Activated CD4-positive, alpha-beta memory T cell treated with anti-CD3 and anti-CD28 coated beads for 36 hours (primary cell): Measurements from ENCODE around the gene ADA. TPM values are rescaled to one million over a fixed set of nuclear protein-coding genes. Genes with fewer than 3 reads are reported as not detected.
"Not testable (repeated sequence)": the region's sequence is repeated elsewhere in the genome, so short reads cannot be mapped to it uniquely, and the experiment has no call there.

Source experiments
- CTCF ChIA-PET: fragments of 350-600 bp; sonication (Branson Sonifier 250); formaldehyde crosslinking; loops from one replicate; lab custom pipeline; 2021; ENCODE audit warnings: antibody characterized with exemption, inconsistent platforms; lab: Charles Lee
- POLR2A ChIA-PET: fragments of 350-600 bp; sonication (Branson Sonifier 250); formaldehyde crosslinking; loops from one replicate; lab custom pipeline; 2021; ENCODE audit warnings: antibody characterized with exemption; lab: Charles Lee
- DNase-seq: peaks from one replicate; pipeline ENCODE4 v3.0.0-alpha.2; 2020
- H3K27ac Mint-ChIP-seq: one replicate; pipeline ENCODE4 v1.8.0; 2021; ENCODE audit warnings: mixed read lengths
- H3K27me3 Mint-ChIP-seq: one replicate; pipeline ENCODE4 v1.8.0; 2021; ENCODE audit warnings: mixed read lengths
- H3K36me3 Mint-ChIP-seq: one replicate; pipeline ENCODE4 v1.8.0; 2021; ENCODE audit warnings: mixed read lengths
- H3K4me1 Mint-ChIP-seq: one replicate; pipeline ENCODE4 v1.8.0; 2021; ENCODE audit warnings: low read depth, mixed read lengths
- H3K4me3 Mint-ChIP-seq: one replicate; pipeline ENCODE4 v1.8.0; 2021; ENCODE audit warnings: mild to moderate bottlenecking, mixed read lengths
- H3K9me3 Mint-ChIP-seq: one replicate; pipeline ENCODE4 v1.8.0; 2021; ENCODE audit warnings: mixed read lengths
- intact Hi-C: fragments of 100-400 bp; cut with micrococcal nuclease; formaldehyde crosslinking; loops from one replicate; pipeline ENCODE4 v1.15.1; 2023
- total RNA-seq, 2 experiments: library from RNA; stranded (reverse); gene quantifications; one replicate each; pipeline ENCODE4 v1.2.3, GENCODE V29; 2021

The ADA gene
- total RNA-seq, 2 experiments from 2014 or later, result 35.7 to 38.0 TPM

DNA sequence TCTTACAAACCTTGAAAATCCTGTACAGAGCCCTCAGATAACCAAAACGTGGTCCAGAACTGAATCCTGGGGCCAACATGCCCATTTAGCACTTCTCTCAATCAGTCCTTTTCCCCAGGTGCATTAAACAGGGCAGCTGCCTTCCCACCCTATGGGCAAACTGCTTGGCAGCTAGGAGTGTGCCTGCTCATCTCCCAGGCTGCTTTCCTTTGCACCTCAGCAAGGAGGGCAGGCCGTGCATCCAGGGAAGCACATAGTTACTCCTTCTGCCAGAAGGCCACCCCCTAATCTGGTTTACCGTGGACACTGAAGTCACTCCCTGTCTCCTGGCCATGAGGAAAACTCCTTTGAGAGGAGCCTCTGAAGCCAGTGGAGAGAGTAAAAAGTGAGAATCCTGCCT, 59.1 kb downstream of the ADA start:
- no peaks in the 10 kb centered on the region for H3K36me3 Mint-ChIP-seq
- no peaks in the 10 kb centered on the region for H3K27me3 Mint-ChIP-seq
- POLR2A ChIA-PET, result no interaction called here
- H3K4me1 Mint-ChIP-seq, result no peaks in the 10 kb centered on the region
- H3K9me3 Mint-ChIP-seq, result no peaks in the 10 kb centered on the region
- no peak for DNase-seq
- H3K4me3 Mint-ChIP-seq, result no peak overlapping the region
- no peak overlapping the region for H3K27ac Mint-ChIP-seq
- CTCF ChIA-PET, result interaction anchor here (1.1 kb wide), 1 partner anchor 18 kb away, joined by 3 read pairs; no protein-coding TSS in a partner anchor
- intact Hi-C loops, result no loop called here

- ChIA-PET CTCF (interaction anchor here (0.6 to 1.1 kb wide), 2 partner anchors 12 to 19 kb away, joined by 3 to 8 read pairs; no protein-coding TSS in a partner anchor), POLR2A (no interaction called here)
- Mint-ChIP-seq H3K27me3 (no peaks in the 10 kb centered on the region), H3K36me3 (no peaks in the 10 kb centered on the region), H3K4me1 (no peaks in the 10 kb centered on the region), H3K9me3 (no peaks in the 10 kb centered on the region), H3K27ac (no peak overlapping the region), H3K4me3 (no peak overlapping the region)
- DNase-seq, result no peak
- intact Hi-C loops, result no loop called here
Observed at GRCh38 chr20:44590980-44591778, 60.3 kb downstream of the ADA start.

DNA sequence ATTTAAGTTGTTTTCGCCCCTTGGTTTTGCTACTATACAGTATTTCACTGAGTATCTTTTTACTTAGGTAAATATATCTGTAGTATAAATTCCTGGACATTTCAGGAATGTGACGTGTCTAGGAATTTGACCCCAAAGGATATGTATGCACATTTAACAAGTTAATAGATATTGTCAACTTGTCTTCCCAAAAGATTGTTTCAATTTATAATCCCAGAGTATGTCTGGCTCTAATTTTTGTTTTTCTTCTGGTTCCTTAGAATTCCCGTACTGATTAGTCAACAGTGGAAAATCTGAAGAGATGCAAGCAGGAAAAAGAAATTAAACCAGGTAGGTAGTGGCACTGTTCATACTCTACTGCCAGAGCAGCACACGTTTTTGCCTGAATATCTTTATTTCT, 62.0 kb downstream of the ADA start:
- DNase-seq, result no peak
- Mint-ChIP-seq H3K9me3 (no peaks in the 10 kb centered on the region), H3K27me3 (no peaks in the 10 kb centered on the region), H3K4me3 (no peak overlapping the region), H3K4me1 (peaks cover 8% of the 10 kb centered on the region), H3K27ac (no peak overlapping the region), H3K36me3 (no peaks in the 10 kb centered on the region)
- intact Hi-C loops, result no loop called here
- POLR2A ChIA-PET, result no interaction called here
- CTCF ChIA-PET, result no interaction called here

DNA sequence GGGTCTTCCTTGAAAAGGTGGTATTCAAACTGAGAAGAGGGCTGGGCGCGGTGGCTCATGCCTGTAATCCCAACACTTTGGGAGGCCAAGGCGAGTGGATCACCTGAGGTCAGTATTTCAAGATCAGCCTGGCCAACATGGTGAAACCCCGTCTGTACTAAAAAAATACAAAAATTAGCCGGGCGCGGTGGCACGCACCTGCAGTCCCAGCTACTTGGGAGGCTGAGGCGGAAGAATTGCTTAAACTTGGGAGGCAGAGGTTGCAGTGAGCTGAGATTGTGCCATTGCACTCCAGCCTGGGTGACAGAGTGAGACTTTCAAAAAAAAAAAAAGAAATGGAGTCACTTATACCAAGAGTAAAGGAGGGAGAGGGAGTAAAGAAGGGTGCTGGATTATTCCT, 63.2 kb downstream of the ADA start:
- intact Hi-C loops, H3K36me3 Mint-ChIP-seq, CTCF ChIA-PET, POLR2A ChIA-PET, H3K9me3 Mint-ChIP-seq, H3K4me1 Mint-ChIP-seq, H3K27me3 Mint-ChIP-seq, H3K27ac Mint-ChIP-seq, DNase-seq, H3K4me3 Mint-ChIP-seq: not testable (repeated sequence)

DNA sequence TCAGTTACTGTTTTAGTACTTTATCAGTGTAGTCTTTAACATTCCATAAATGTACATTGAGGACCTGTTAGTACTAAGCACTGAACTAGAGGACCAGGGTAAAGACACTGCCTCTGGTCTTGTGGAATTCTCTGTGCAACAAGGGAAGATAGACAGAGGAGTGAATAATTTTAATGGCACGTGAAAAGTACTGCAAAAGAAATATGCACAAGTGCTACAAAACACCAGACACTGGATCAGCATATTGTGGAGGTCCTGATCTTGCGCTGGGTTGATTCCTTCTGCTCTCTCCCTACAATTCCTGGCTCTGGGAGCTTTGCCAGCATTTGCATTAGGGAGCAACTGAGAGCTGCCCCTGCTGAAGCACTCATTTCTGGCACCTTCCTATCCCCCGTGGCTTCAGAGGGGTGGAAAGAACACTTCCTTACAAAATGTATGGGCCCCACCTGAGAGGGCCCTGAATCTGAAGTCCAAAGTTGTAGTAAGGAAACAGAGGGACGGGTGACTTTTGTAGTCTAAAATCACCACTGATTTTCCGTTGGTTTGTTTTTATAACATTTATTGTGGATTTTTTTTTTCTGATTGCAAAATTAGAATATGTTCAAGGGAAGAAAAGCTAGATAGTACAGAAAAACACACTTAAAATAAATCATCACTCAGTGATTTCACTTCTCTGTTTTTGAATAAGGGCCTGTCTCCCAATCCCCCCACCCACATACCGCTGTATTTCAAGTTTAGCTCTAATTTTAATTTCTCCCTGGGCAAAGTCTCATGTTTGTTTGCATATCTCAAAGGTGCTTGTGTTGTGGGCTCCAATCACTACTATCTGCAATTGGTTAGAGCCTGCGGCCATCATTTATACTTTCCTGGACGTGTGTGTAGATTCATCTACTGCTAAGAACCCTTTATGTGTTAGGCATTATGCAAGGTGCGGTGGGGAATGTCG, 64.2 kb downstream of the ADA start:
- ChIA-PET POLR2A (interaction anchor here (0.7 kb wide), 1 partner anchor 729 kb away, joined by 3 read pairs; no protein-coding TSS in a partner anchor), CTCF (no interaction called here)
- intact Hi-C loops, result no loop called here
- Mint-ChIP-seq H3K9me3 (no peaks in the 10 kb centered on the region), H3K4me1 (peaks cover 10% of the 10 kb centered on the region), H3K27ac (no peak overlapping the region), H3K36me3 (no peaks in the 10 kb centered on the region), H3K4me3 (no peak overlapping the region), H3K27me3 (no peaks in the 10 kb centered on the region)
- DNase-seq, result no peak

GRCh38 chr20:44586289-44586911, 65.1 kb downstream of the ADA start:
- no peak for DNase-seq
- intact Hi-C loops, result no loop called here
- peaks cover 11% of the 10 kb centered on the region for H3K4me1 Mint-ChIP-seq
- ChIA-PET POLR2A (interaction anchor here (0.7 kb wide), 1 partner anchor 85 kb away, joined by 3 read pairs; no protein-coding TSS in a partner anchor), CTCF (interaction anchor here (0.7 to 1.3 kb wide), 3 partner anchors 10 to 99 kb away, joined by 3 to 6 read pairs (median 4); no protein-coding TSS in a partner anchor)
- no peak overlapping the region for H3K4me3 Mint-ChIP-seq
- no peak overlapping the region for H3K27ac Mint-ChIP-seq
- peaks cover 3% of the 10 kb centered on the region for H3K27me3 Mint-ChIP-seq
- no peaks in the 10 kb centered on the region for H3K9me3 Mint-ChIP-seq
- no peaks in the 10 kb centered on the region for H3K36me3 Mint-ChIP-seq

DNA sequence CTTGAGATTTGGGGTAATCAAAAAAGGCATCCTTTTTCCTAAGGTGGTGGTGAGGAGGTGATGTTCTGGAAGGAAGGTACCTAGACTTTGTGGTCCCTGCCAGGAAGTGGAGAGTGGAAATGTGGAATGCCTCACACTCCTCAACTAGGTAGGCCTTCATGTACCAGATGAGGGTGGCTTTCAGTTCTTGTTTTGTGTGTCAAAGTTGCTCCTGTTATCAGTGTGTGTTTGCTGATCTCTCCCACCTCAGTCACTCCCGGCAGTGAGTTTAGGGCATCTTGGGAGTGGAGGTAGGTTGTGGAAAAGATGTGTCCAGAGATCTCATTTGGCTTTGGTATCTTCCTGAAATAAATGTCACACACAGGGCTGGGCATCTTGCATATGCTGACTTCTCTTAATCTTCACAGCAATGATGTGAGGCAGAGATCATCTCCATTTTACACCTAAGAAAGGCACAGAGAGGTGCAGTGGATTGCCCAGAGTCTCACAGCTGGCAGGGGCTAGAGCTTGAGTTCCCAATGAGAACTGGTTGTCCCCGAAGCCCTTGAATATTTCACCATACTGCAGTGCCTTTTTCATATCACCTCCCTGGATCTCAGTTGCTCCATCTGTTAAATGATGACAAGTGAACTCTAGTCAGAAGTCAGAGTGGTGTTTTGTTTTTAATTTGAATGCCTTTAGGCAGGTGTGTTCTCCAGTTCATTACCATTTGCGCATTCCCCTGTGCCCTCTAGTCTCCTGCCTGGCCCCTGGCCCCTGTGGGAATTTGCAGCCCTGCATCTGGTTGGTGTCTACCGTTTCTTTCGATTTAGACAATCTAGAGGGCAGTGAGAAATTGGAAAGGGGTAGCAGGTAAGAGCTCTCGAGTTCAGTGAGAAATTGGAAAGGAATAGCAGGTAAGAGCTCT, 66.2 kb downstream of the ADA start:
- Mint-ChIP-seq H3K4me3 (no peak overlapping the region), H3K36me3 (no peaks in the 10 kb centered on the region), H3K9me3 (no peaks in the 10 kb centered on the region), H3K4me1 (peaks cover 11% of the 10 kb centered on the region), H3K27me3 (peaks cover 3% of the 10 kb centered on the region), H3K27ac (no peak overlapping the region)
- intact Hi-C loops, result no loop called here
- DNase-seq, result no peak
- ChIA-PET CTCF (interaction anchor here (0.7 to 1.3 kb wide), 3 partner anchors 9 to 101 kb away, joined by 3 to 6 read pairs (median 4); no protein-coding TSS in a partner anchor), POLR2A (interaction anchor here (0.7 kb wide), 1 partner anchor 84 kb away, joined by 3 read pairs; no protein-coding TSS in a partner anchor)

DNA sequence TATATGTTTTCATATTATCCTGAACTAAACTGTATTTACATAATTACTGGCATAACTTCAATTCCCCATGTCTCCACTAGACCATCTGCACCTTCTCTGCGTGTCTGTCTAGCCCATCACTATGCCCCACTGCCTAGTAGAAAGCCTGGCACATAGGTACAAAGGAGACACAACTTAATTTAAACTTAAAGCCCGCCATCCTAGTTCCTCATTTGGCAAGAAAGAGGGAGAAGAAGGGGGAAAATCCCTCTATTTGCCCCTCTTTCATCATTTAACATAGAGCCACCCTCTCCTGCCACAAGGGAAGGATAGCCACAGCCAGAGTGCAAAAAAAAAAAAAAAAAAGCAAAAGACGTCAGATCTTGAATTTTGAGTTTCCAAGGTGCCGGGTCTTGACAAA, 67.3 kb downstream of the ADA start:
- intact Hi-C loops, result no loop called here
- Mint-ChIP-seq H3K9me3 (no peaks in the 10 kb centered on the region), H3K4me3 (no peak overlapping the region), H3K4me1 (peaks cover 11% of the 10 kb centered on the region), H3K36me3 (no peaks in the 10 kb centered on the region), H3K27ac (no peak overlapping the region), H3K27me3 (peaks cover 3% of the 10 kb centered on the region)
- DNase-seq, result no peak
- ChIA-PET CTCF (no interaction called here), POLR2A (no interaction called here)

GRCh38 chr20:44583157-44583556, 68.3 kb downstream of the ADA start:
- DNase-seq, result no peak
- Mint-ChIP-seq H3K27me3 (peaks cover 3% of the 10 kb centered on the region), H3K36me3 (no peaks in the 10 kb centered on the region), H3K27ac (no peak overlapping the region), H3K4me1 (peaks cover 11% of the 10 kb centered on the region), H3K9me3 (no peaks in the 10 kb centered on the region), H3K4me3 (no peak overlapping the region)
- ChIA-PET POLR2A (no interaction called here), CTCF (interaction anchor here (0.6 kb wide), 1 partner anchor 304 kb away, joined by 3 read pairs; no protein-coding TSS in a partner anchor)
- intact Hi-C loops, result no loop called here

- intact Hi-C loops, result no loop called here
- ChIA-PET CTCF (no interaction called here), POLR2A (no interaction called here)
- Mint-ChIP-seq H3K4me3 (no peak within 1 kb of the TSS), H3K36me3 (no peaks in the 10 kb centered on the region), H3K9me3 (no peaks in the 10 kb centered on the region), H3K27ac (no peak within 1 kb of the TSS), H3K4me1 (peaks cover 11% of the 10 kb centered on the region), H3K27me3 (peaks cover 3% of the 10 kb centered on the region)
- DNase-seq, result no peak
Observed at GRCh38 chr20:44582311-44583025, 69.0 kb downstream of the ADA start, which contains the start of gene PKIG. PKIG (plus strand) TSS chr20:44582579; CDS start chr20:44614557, 31,978 bp downstream.
